CD4-positive, alpha-beta T cell treated with Interleukin-10 for 1 hour (primary cell): ENCODE data around the gene SCD.

Source experiments
- DNase-seq: peaks from one replicate; pipeline ENCODE4 v3.0.0-alpha.2; 2020

Gene SCD

DNA sequence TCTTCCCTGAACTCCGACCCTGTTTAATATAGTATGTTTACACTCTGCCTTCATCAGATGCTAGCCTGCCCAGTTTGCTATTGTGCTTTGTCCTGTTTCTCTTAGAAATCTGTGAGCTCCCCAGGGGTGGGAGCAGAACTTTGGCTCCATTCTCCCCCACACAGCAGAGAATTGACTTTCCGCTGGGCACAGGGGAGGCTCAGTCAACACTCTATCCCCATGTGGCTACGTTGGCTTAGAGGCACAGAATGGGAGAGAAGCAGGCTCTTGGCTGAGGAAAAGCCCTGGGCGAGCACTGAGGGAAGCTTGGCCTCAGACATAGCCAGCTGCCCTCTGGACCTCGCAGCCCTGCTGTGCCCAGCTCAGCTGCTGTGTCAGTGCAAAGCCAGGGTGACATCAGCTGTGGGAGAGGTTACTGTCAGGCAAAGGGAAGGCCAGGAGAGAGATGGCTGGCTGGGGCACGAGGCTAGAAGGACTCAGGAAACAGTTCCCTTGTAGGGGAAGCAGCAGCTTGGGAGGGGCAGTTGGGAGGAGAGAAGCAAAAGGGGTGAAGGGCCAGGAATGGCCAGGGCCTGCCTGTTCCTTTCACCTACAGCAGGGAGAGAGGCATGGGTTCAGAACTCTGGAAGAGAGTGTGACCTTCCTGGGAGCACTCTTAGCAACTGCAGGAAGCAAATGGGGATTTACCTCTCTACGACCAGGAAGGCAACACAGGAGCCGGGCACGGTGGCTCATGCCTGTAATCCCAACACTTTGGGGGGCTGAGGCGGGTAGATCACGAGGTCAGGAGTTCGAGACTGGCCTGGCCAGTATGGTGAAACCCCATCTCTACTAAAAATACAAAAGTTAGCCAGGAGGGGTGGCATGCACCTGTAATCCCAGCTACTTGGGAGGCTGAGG is 5.8 kb upstream of the SCD start:
- no peak for DNase-seq

DNA sequence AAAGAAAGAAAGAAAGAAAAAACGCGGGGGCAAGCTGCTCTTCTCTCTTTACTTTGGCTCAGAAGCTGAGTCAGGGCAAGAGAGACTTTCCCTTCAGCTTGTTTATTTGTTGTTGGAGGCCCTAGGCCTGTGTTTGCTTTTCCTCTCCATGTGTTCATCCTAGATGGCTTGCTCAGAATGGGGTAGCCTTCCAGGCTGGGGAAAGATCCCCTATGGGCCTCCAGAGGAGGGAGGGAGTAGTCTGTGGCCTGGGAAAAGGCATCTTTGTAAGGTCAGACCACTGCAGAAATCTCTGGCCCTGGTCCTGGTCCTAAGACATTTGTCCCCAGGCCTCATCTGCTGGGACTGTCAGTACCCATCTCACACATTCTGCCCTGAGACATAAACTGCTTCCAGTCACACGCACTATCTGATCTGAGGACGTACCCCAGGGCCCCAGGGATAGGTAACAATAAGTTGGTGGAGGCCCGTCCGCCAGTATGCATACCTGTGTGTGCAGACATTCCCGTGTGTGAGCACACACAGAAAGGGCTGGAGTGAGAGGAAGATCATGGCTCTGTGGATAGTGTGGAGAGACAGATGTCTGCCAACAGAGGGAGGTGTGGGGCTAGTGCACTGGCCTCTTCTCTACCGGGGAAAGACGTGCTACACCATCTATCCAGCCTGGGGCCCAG is 4.9 kb upstream of the SCD start:
- DNase-seq: peak; percentile 56

DNA sequence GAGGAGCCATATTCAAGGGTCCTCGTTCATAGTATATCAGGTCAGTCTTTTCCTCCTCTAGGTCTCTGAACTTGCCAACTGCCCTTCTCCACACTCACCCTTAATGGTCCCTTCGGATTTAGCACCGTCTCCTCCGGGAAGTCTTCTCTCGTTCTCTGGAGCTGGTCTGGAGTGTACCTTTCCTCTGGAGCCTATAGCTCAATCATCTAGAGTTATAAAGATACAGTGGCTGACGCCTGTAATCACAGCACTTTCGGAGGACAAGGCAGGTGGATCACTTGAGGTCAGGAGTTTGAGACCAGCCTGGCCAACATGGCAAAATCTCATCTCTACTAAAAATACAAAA is 4.4 kb upstream of the SCD start:
- DNase-seq: no peak

DNA sequence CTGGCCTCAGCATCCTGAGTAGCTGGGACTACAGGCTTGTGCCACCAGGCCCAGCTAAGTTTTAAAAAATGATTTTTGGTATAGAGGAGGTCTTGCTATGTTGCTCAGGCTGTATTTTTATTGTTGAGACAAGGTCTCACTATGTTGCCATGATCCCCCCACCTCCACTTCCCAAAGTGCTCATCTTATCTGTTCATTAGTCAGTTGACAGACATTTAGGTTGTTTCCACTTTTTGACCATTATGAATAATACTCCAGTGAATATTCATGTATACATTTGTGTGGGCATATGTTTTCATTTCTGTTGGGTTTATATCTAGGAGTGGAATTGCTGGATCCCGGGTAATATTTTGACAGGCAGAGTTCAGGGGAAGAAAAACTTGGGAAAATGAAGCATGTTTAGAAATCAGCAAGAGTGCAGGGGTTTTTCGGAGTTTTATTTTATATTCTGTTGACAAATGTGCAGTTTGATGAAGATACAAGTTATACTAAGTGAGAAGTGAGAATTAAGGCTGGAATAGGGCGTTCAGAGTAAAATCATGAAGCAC is 2.7 kb upstream of the SCD start:
- no peak for DNase-seq

DNA sequence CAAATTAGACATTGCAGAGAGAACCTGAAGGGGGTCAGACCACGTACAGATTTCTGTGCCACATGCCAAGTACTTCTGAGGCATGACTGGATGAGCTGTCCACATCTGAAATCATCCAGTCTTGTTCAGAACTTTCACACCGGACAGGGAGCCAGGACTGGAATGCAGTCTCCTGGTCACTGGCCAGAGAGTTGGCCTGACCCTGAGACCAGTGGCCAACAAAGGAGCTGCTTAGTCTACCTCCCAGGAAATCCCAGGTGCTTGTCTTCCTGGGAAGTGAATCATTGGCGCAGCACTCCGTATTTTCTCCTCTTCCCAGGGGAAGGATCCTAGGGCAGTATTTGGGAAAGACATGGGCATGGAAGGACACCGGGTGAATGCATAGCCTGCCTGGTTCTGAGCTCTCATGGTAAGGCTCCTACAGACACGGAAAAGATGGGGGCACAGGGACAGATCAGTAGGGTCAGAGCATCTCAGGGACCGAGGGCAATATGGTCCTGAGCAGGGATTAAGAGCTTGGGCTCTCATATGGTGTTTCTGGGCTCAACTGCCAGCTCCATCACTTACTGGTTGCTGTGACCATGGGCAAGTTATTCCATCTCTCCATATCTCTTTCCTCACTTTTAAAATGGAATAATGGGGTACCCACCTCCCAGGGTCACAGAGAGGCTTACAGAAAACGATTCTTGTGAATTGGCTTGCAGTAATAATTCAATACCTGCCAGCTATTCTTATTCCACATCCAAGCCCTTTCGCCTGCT is 1.3 kb upstream of the SCD start:
- no peak for DNase-seq

DNA sequence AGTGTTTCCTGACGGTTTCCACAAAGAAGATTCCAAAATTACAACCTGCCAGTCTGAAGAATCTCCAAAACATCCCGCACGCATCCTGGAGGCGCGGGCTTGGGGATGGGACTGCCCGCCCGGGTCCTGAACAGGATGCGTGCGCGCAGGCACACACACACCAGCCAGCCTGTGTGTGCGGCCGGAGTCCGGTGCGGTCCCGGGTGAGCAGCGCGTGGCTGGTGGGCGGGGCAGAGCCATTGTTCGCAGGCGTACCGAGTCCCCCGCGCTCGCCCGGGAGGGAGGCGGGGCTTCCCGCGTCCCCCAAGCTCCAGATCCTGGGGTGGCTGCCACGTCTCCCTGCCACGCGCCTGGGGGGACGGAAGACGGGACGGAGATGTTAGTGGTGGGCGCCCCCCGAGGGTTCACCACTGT is 675 bp upstream of the SCD start:
- DNase-seq: peak; percentile 53

DNA sequence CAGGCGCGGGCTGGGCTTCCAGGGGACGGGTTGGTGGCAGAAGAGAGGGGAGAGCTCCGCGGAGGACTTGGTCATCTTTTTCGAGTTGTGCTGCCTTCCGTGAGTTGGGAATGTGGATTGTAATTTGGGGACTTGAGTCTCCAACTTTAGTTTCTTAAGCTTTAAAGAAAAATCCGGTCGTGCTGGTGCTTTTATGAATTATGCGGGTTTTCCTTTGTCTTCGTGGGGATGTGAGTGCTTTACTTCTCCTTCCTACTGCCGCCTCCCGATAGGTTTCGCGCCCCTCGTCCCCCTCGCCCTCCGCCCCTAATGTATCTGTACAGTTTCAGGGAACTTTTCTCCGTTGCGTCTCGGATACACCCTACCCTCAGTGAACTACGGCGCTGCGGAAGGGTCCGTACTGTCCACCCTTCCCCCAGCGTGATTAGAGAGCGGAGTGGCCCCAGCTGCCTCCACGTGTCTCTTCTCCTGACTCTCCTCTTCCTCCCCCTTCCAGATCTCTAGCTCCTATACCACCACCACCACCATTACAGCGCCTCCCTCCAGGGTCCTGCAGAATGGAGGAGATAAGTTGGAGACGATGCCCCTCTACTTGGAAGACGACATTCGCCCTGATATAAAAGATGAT is 649 bp downstream of the SCD start:
- DNase-seq: no peak

DNA sequence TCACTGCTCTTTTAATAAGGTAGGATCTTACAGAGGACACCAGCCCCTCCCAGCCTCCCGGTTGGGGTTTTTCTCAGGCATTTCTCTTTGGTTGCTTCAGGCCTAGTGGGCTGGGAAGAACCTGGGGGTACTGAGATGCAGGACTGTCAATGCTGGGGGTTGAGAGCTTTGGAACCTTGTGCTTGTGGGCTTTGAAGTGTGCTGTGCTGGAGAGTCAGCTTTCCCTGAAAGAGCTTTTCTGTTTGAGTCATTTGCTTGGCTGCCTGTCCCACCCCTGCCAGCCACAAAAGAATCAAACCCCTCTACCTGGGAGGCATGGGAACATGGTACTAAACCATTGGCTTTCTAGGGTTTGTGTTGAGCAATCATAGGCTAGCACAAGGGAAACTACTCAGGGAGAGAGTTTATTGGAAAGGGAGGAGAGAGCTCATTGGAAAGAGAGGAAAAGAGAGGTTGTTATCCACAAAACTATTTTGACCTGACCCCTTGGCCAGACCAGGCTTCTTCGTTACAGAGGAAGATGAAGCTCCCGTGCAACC is 1.4 kb downstream of the SCD start:
- DNase-seq: no peak

DNA sequence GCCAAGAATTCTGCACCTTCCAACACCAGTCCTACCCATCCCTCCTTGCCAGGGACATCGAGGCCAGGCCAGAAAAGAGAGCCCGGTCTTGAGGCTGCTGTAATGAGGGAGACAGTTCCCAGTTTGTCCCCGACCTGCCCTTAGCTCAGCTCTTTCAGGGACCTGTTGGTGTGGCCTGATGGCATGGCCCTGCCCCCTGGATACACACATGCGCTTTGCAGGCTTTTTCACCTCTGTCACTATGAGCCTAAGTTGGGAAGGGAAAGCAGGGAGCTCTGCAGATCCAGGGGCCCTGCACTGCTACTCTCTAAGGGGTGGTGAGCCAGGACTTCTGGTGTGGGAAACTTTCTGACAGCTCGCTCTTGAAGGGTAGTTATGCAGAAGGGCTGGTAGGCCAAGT is 2.1 kb downstream of the SCD start:
- DNase-seq: no peak

DNA sequence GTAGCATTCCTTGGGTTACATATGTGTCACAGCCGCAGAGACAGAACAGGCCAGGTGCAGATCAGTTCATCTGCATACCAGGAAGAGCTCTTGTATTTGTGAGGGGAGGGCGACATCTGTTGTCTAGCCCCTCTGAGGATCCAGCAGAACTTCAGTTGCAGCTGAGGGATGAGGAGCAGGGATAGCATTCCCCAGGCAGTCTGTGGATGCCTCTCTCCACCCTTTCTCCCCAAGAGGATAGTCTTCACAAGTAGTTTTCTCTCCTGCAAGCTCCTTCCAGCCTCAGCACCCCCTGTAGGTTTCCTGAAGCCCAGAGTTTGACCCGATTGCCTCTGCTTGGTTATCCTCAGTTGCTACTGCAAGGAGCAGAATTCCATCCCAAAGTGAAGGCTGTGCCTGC is 2.6 kb downstream of the SCD start:
- DNase-seq: no peak

DNA sequence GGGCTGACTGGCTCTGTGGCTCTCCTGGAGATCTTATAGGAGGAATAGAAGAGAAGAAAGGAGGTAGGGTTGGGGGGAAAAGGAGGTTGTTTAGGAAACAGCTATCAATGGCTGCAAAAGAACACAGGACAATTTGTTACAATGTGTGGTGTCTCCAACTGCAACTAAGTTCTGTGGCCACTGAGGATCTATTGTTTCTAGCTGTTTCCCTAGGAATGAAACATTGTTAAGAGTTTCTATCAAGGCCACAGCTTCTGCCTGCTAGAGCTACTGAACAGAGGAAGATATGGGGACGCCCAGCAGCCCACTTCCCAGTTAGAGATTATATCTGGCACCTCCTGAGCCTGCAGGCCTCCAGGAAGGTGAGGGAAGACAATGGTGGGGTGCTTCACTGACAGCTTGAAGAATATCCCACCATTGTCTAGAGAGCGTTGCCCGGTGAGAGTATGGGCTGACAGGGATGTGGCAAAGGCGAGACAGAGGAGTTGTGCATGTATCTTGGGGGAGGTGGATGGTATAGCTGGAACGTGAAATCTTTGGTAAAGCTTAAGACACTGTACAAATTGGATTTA is 4.0 kb downstream of the SCD start:
- DNase-seq: no peak

DNA sequence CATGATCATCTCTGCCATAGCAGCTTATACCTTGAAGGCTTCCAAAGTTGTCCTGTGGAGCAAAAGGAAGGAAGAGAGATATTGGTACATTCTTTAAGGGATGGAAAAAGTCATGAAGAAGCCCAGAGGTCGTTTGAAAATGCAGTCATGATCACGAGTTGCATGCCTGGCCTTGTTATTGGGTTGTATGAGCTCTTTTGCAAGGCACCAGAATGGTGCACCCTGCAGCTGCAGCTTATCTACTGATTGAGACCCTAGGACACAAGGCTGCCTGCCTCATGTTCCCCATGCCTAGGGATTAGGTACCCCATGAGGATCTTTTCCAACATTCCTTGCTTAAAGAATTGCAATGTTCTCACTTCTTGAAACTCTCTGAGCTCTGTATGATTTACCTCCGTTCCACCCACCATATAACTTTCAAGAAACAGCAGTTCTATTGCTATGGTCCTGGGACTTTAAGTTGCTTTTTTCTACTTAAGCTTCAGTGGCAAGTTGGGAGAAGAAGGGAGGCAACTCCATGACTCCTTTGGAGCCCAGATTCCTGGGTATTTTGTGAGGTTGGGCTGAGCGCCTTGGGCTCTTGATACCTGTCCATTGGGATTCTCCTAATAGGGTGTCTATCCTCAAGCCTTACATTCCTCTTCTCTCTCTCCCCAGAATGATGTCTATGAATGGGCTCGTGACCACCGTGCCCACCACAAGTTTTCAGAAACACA is 6.9 kb downstream of the SCD start:
- no peak for DNase-seq

DNA sequence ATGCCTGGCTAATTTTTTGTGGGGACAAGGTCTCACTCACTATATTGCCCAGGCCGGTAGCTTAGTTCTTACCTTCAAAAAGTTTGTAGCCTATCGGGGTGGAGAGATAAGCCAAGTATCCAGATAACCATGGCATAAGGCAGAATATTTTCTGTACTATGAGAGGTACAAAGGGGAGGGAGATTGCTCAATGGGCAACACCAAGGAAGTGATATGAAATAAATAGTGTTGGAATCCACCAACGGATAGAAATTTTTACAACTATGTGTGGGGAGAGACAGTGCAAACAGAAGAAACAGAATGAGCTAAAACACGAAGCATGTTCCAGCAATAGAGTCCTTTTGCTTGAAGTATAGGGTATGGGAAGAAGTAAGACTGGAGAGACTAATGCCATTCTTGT is 8.1 kb downstream of the SCD start:
- DNase-seq: no peak

DNA sequence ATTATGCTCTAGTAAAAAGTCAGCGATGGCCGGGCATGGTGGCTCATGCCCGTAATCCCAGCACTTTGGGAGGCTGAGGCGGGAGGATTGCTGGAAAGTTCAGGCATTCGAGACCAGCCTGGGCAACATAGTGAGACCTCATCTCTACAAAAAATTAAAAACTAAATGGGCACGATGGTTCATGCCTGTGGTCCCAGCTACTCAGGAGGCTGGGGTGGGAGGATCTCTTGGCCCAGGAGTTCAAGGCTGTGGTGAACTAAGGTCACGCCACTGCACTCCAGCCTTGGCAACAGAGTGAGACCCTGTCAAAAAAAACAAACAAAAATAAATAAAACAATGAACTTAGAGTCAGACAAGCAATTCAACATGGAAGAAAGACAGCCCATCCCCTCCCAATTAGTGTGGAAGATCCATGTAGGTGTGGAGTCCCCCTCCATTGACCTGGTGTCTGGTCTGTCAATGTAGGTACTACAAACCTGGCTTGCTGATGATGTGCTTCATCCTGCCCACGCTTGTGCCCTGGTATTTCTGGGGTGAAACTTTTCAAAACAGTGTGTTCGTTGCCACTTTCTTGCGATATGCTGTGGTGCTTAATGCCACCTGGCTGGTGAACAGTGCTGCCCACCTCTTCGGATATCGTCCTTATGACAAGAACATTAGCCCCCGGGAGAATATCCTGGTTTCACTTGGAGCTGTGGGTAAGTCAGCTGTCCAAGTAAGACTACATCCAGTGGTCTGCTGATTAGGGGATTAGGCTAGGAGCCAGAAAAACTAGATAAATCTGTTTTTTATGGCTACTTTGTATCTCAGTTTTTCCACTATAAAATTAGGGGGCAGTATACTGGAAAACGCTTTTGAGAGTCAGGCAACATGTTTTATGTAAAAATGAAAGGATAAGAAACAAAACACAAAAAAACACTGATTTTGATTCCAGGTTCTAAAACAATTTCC is 9.3 kb downstream of the SCD start:
- DNase-seq: no peak

DNA sequence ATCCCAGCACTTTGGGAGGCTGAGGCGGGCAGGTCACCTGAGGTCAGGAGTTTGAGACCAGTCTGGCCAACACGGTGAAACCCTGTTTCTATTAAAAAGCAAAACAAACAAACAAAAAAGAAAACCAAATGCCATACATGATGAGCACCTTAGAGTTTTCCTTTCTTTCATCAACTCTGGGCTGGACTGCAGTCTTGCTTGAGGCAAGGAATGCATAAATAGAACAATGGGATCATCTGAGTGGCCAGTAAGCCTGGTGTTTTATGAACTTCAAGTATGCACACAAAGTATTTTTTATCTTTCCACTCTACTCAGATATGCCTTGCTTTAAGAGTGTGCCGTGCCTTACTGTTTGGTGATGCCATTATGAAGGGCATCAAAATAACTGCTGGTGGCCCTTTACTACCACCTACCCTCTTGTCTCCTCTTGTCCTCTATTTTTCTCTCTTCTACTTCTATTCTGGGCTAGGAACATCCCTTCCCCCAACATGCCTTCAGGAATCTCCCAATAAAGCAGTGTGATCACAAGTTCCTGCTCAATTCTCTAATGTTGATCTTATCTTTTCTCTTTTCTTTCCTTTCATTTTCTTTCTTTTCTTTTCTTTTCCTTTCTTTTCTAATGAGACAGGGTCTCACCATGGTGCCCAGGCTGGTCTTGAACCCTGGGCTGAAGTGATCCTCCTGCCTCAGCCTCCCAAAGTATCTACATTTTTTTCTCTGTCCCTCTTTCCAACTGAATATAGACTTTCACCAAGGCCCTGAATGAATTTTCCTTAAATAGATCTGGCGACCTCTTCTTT is 10.2 kb downstream of the SCD start:
- DNase-seq: no peak

DNA sequence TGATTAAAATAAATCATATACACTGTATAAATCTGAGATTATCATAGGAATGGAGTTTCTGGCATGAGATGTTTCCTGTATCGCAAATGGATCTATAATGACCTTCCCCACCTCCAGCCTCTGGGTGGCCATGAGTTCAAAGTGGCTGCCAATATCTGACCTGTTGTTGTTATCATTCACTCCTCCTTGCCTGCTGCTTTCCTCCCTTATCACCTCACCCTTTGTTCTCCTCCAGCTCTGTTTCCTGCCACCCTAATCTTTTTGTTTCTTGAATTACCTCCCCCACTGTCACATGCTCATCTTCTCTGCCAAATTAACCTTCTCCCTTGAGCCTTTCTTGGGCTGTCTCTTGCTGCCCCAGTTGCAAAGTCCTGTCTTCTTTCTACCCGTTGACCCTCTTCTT is 12.0 kb downstream of the SCD start:
- DNase-seq: no peak

DNA sequence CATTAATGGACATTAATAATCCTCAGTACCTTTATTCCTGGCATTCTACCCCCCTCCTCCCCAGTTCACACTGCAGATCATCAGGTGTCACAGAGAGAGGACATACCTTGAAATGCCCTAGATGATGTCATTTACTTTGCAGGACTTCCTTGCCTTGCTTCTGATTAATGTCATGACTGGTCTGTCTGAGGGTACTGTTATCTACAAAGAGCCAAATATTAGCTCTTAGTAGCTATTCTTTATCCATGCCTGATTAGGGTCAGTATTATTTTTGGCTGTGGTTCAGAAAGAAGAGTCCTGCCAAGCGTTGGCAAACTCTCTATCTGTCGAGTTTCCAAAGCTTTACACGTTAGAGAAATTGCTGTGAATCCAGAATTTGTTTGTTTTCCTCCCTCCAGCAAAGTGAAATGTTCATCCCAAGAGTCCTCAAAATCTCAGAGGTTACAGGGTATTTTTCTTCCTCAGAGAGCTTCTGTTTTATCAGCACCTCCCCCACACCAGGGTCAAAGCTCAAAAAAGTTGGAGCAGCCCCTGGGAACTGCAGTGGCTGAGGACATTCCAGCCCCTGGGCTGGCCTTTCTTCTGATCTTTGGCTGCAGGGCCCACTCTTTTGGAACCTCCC is 12.6 kb downstream of the SCD start:
- no peak for DNase-seq

DNA sequence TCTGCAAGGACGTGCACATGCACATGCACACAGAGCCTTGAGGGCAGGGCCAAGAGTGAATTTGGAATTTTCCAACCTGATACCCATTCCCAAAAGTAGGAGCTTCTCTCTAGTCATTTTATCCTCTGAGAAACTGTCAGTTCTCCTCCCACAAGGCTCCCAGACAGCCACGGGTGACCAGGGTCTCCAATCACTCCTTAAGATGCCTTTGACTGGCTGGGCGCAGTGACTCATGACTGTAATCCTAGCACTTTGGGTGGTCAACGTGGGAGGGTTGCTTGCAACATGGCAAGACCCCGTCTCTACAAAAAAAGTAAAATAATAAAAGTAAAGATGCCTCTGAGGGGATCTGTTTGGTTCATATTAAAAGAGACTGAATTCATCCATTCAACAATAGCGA is 13.2 kb downstream of the SCD start:
- no peak for DNase-seq
